Activated B cell treated with CpG ODN at 0.5 μM for 24 hours (primary cell): ENCODE measurements around the gene TDRD9. TPM values are rescaled to one million over a fixed set of nuclear protein-coding genes. Genes with fewer than 3 reads are reported as not detected.

Source experiments
- ATAC-seq: fragments of 200-7000 bp; cut with Tn5 transposase; one replicate; pipeline ENCODE4 v1.10.0; 2021; ENCODE audit warnings: low read depth, mild to moderate bottlenecking, moderate library complexity
- CTCF ChIA-PET: fragments of 350-600 bp; sonication (Branson Sonifier 250); formaldehyde crosslinking; loops from one replicate; lab custom pipeline; 2021; ENCODE audit warnings: antibody characterized with exemption; lab: Charles Lee
- POLR2A ChIA-PET: fragments of 350-600 bp; sonication (Branson Sonifier 250); formaldehyde crosslinking; loops from one replicate; lab custom pipeline; 2021; ENCODE audit warnings: antibody characterized with exemption; lab: Charles Lee
- DNase-seq: peaks from one replicate; pipeline ENCODE4 v3.0.0; 2022
- H3K27ac Mint-ChIP-seq: one replicate; pipeline ENCODE4 v1.8.0; 2020; ENCODE audit warnings: mixed read lengths
- H3K27me3 Mint-ChIP-seq: one replicate; pipeline ENCODE4 v1.8.0; 2021; ENCODE audit warnings: mixed read lengths
- H3K36me3 Mint-ChIP-seq: one replicate; pipeline ENCODE4 v1.8.0; 2021; ENCODE audit warnings: low read depth, mixed read lengths
- H3K4me1 Mint-ChIP-seq: one replicate; pipeline ENCODE4 v1.8.0; 2021; ENCODE audit warnings: mixed read lengths
- H3K4me3 Mint-ChIP-seq: one replicate; pipeline ENCODE4 v1.8.0; 2020; ENCODE audit warnings: mild to moderate bottlenecking, mixed read lengths
- H3K9me3 Mint-ChIP-seq: one replicate; pipeline ENCODE4 v1.8.0; 2020; ENCODE audit warnings: mixed read lengths
- intact Hi-C: fragments of 100-400 bp; cut with micrococcal nuclease; formaldehyde crosslinking; loops from one replicate; pipeline ENCODE4 v1.15.1; 2024
- total RNA-seq: library from RNA; stranded (reverse); gene quantifications from 2 replicates; pipeline ENCODE4 v1.2.3, GENCODE V29; 2022
- TF ChIP-seq, protein P1 (sequence below): fragments of 200-600 bp; IDR thresholded peaks from one replicate; pipeline ENCODE4 v1.8.0; 2022; ENCODE audit warnings: antibody characterized with exemption, mild to moderate bottlenecking

The TDRD9 gene
- total RNA-seq, 1 donor from 2014 or later, result 3.1 TPM

DNA sequence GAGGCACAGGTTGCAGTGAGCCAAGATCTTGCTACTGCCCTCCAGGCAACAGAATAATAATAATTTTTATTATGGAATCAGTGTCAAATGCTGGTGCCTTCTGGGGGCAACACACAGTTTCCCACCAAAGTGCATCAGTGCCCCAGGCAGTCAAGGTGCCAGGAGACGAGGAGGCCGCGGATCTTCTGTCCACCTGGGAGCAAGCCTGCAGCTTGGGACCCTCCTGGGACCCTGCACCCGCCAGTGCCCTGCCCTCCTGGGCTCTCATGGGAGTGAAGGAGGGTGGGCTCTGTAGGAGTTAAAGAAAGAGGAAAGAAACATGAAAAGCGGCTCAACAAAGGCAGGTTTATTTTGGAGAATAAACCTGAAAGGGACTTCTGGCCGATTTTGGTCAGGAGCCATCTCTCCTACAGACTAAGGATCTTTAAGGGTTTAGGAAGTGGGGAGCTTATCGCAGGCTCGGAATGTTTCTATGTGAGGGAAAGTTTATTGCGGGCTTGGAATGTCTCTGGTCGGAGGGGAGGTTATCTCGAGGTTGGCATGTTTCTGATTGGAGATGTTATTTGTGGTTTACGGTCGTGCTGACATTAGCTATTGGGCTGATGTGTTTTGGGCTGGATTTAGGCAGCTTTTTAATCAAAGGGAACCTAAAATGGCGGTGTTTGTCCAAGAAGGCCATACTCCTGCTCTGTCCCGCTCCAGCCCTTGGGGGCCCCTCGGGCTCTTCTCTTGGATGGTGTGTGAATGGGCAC lies 156.2 kb downstream of the TDRD9 start:
- no peaks in the 10 kb centered on the region for H3K9me3 Mint-ChIP-seq
- H3K4me1 Mint-ChIP-seq, result no peaks in the 10 kb centered on the region
- TF ChIP-seq, protein P1, sequence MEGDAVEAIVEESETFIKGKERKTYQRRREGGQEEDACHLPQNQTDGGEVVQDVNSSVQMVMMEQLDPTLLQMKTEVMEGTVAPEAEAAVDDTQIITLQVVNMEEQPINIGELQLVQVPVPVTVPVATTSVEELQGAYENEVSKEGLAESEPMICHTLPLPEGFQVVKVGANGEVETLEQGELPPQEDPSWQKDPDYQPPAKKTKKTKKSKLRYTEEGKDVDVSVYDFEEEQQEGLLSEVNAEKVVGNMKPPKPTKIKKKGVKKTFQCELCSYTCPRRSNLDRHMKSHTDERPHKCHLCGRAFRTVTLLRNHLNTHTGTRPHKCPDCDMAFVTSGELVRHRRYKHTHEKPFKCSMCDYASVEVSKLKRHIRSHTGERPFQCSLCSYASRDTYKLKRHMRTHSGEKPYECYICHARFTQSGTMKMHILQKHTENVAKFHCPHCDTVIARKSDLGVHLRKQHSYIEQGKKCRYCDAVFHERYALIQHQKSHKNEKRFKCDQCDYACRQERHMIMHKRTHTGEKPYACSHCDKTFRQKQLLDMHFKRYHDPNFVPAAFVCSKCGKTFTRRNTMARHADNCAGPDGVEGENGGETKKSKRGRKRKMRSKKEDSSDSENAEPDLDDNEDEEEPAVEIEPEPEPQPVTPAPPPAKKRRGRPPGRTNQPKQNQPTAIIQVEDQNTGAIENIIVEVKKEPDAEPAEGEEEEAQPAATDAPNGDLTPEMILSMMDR, result no peak
- no peak overlapping the region for H3K27ac Mint-ChIP-seq
- H3K27me3 Mint-ChIP-seq, result peaks cover 26% of the 10 kb centered on the region
- ATAC-seq (no peak), DNase-seq (no peak)
- CTCF ChIA-PET, result no interaction called here
- no peaks in the 10 kb centered on the region for H3K36me3 Mint-ChIP-seq
- H3K4me3 Mint-ChIP-seq, result no peak overlapping the region
- intact Hi-C loops, result no loop called here
- POLR2A ChIA-PET, result no interaction called here

DNA sequence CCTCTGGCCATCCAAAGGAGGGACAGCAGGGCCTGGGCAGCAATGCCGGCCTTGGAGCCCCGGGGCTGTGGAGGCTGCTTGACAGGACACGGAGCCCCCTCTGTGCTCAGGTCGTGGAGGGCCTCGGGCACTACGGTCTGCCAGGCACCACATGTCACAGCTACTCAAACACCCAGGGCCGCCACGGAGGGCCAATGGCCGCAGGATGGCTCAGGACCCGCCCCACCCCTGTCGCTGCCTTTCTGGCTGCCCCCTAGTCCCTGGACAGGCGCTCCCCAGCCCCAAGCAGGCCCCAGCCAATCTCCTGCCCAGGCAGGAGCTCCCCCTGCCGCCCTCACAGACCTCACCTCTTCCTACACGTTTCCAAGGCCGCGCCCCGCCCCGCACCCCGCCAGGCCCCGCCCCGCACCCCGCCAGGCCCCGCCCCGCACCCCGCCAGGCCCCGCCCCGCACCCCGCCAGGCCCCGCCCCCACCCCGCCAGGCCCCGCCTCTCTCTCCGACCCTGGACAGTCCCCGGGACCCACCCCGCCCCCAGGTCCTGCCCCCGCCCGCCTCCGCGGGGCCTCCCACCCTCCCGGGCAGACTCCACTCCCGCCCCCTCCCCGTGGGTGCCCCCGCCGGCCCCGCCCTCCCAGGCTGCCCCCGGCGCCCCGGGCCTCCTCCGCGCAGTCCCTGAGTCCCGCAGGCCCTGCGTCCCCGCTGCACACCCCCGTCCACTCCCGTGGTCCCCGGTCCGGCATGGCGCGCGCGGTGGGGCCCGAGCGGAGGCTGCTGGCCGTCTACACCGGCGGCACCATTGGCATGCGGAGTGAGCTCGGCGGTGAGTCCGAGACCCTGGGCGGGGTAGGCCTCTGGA lies 157.0 kb downstream of the TDRD9 start, which contains the start of gene ASPG:
Gene ASPG (plus strand): TSS at position 669 of the 857 bp plus-strand sequence. CDS start 71 bp downstream, at position 740.
- POLR2A ChIA-PET, result no interaction called here
- no peaks in the 10 kb centered on the region for H3K4me1 Mint-ChIP-seq
- ATAC-seq, result peak; percentile 45
- no peaks in the 10 kb centered on the region for H3K9me3 Mint-ChIP-seq
- TF ChIP-seq, protein P1, result no peak
- H3K4me3 Mint-ChIP-seq, result no peak within 1 kb of the TSS
- DNase-seq, result peak; percentile 12
- no peaks in the 10 kb centered on the region for H3K36me3 Mint-ChIP-seq
- intact Hi-C loops, result no loop called here
- peaks cover 26% of the 10 kb centered on the region for H3K27me3 Mint-ChIP-seq
- CTCF ChIA-PET, result no interaction called here
- H3K27ac Mint-ChIP-seq, result no peak within 1 kb of the TSS

DNA sequence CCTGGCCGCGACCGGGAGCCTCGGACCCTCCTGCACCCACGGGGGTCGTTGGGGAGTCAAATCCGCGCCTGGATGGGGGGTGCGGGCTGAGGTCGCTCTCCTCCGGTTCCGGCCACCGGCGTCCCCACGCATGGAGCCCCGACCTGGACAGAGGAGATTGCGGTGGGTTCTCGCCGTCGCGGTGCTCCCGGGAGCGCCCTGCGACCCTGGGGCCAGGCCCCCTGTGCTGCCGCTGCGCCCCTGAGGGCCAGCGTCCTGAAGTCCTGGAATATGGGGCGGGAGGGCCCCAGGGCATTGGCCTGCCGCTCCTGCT lies 157.6 kb downstream of the TDRD9 start:
- intact Hi-C loops, result no loop called here
- no peaks in the 10 kb centered on the region for H3K36me3 Mint-ChIP-seq
- POLR2A ChIA-PET, result no interaction called here
- ATAC-seq (no peak), DNase-seq (no peak)
- peaks cover 26% of the 10 kb centered on the region for H3K27me3 Mint-ChIP-seq
- H3K4me1 Mint-ChIP-seq, result no peaks in the 10 kb centered on the region
- CTCF ChIA-PET, result no interaction called here
- no peaks in the 10 kb centered on the region for H3K9me3 Mint-ChIP-seq
- no peak overlapping the region for H3K4me3 Mint-ChIP-seq
- H3K27ac Mint-ChIP-seq, result no peak overlapping the region
- TF ChIP-seq, protein P1, result no peak

DNA sequence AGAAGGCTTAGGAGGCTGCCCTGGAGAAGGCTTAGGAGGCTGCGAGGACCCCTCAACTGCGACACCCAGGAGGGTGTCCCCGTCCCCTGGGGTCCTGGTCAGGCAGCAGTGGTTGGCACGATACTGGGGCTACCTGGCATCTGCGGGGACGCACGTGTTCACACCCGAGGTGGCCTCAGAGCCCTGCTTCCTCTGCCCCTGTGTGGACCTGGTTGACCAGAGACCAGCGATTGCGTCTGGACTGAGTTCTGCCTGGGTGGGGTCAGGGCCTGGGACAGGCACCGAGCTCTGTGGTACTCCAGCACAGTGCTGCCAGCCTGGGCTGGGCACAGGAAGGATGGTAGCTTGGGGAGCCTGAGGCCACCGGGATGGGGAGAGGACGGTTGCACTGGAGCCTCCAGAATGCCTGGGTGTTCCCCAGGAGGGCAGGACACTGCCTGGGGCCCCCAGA lies 158.0 kb downstream of the TDRD9 start:
- Mint-ChIP-seq H3K27me3 (peaks cover 26% of the 10 kb centered on the region), H3K36me3 (no peaks in the 10 kb centered on the region), H3K9me3 (no peaks in the 10 kb centered on the region), H3K4me1 (no peaks in the 10 kb centered on the region), H3K27ac (no peak overlapping the region), H3K4me3 (no peak overlapping the region)
- DNase-seq (peak; percentile 13), ATAC-seq (no peak)
- TF ChIP-seq, protein P1, result no peak
- POLR2A ChIA-PET, result no interaction called here
- intact Hi-C loops, result no loop called here
- CTCF ChIA-PET, result no interaction called here
